ENCODE results near the gene TRMT2B. TPM values are rescaled to one million over a fixed set of nuclear protein-coding genes. Genes with fewer than 3 reads are reported as not detected.
"Not testable (repeated sequence)": the region's sequence is repeated elsewhere in the genome, so short reads cannot be mapped to it uniquely, and the experiment has no call there.

Gene TRMT2B
- total and polyA plus RNA-seq, 2 donors from 2014 or later = 8.6 to 24.8 TPM

GRCh38 chrX:101025126-101025525 lies 26.8 kb downstream of the TRMT2B start:
- FAIRE-seq (no peak), DNase-seq (no peak)
- Histone ChIP-seq H3K9ac (ENCODE audit: low read length in 3 of 3) (no peak overlapping the region), H3K9me3 (ENCODE audit: control insufficient read depth in 2 of 3, insufficient read depth in 1 of 3, low read length in 3 of 3) (no peaks in the 10 kb centered on the region), H3K27me3 (ENCODE audit: control insufficient read depth, insufficient read depth, low read length) (no peaks in the 10 kb centered on the region), H3K27ac (ENCODE audit: low read depth in 2 of 2, low read length in 2 of 2) (no peak overlapping the region), H3K36me3 (ENCODE audit: control insufficient read depth in 2 of 3, insufficient read depth in 3 of 3, low read length in 3 of 3) (peaks cover 2 to 7% (median 6%) of the 10 kb centered on the region in 3 donors), H3K4me3 (ENCODE audit: low read length in 3 of 3) (no peak overlapping the region), H3K4me1 (ENCODE audit: control insufficient read depth in 2 of 3, insufficient read depth in 2 of 3, low read depth in 1 of 3, low read length in 3 of 3) (no peaks in the 10 kb centered on the region)
- intact Hi-C loops (cut with DNase I) = no loop called here
- TF ChIP-seq CTCF (IDR thresholded peaks at IDR 0.05; ENCODE audit: borderline replicate concordance, extremely low read depth, insufficient read depth) = no peak

- Histone ChIP-seq H3K4me1 (ENCODE audit: control insufficient read depth in 2 of 3, insufficient read depth in 2 of 3, low read depth in 1 of 3, low read length in 3 of 3) (no peaks in the 10 kb centered on the region), H3K27me3 (ENCODE audit: control insufficient read depth, insufficient read depth, low read length) (no peaks in the 10 kb centered on the region), H3K27ac (ENCODE audit: low read depth in 2 of 2, low read length in 2 of 2) (no peak overlapping the region), H3K9ac (ENCODE audit: low read length in 3 of 3) (no peak overlapping the region), H3K36me3 (ENCODE audit: control insufficient read depth in 2 of 3, insufficient read depth in 3 of 3, low read length in 3 of 3) (peaks cover 0 to 7% (median 6%) of the 10 kb centered on the region in 3 donors), H3K4me3 (ENCODE audit: low read length in 3 of 3) (no peak overlapping the region), H3K9me3 (ENCODE audit: control insufficient read depth in 2 of 3, insufficient read depth in 1 of 3, low read length in 3 of 3) (no peaks in the 10 kb centered on the region)
- FAIRE-seq = no peak
- DNase-seq = no peak
- intact Hi-C loops (cut with DNase I) = no loop called here
- TF ChIP-seq CTCF (IDR thresholded peaks at IDR 0.05; ENCODE audit: borderline replicate concordance, extremely low read depth, insufficient read depth) = no peak
These were observed 29.9 kb downstream of the TRMT2B start for GRCh38 chrX:101022020-101022419.

GRCh38 chrX:101012031-101012430 lies 39.9 kb downstream of the TRMT2B start:
- DNase-seq; H3K27ac ChIP-seq (ENCODE audit: low read depth in 2 of 2, low read length in 2 of 2); H3K4me1 ChIP-seq (ENCODE audit: control insufficient read depth in 2 of 3, insufficient read depth in 2 of 3, low read depth in 1 of 3, low read length in 3 of 3); intact Hi-C loops (cut with DNase I); H3K36me3 ChIP-seq (ENCODE audit: control insufficient read depth in 2 of 3, insufficient read depth in 3 of 3, low read length in 3 of 3); H3K9ac ChIP-seq (ENCODE audit: low read length in 3 of 3); H3K9me3 ChIP-seq (ENCODE audit: control insufficient read depth in 2 of 3, insufficient read depth in 1 of 3, low read length in 3 of 3); H3K27me3 ChIP-seq (ENCODE audit: control insufficient read depth, insufficient read depth, low read length); FAIRE-seq; H3K4me3 ChIP-seq (ENCODE audit: low read length in 3 of 3): not testable (repeated sequence)

GRCh38 chrX:101009090-101009489 lies 42.8 kb downstream of the TRMT2B start:
- no peak overlapping the region for H3K27ac ChIP-seq (ENCODE audit: low read depth in 2 of 2, low read length in 2 of 2)
- no peaks in the 10 kb centered on the region for H3K4me1 ChIP-seq (ENCODE audit: control insufficient read depth in 2 of 3, insufficient read depth in 2 of 3, low read depth in 1 of 3, low read length in 3 of 3)
- TF ChIP-seq CTCF (IDR thresholded peaks at IDR 0.05; ENCODE audit: borderline replicate concordance, extremely low read depth, insufficient read depth) = no peak
- H3K9me3 ChIP-seq (ENCODE audit: control insufficient read depth in 2 of 3, insufficient read depth in 1 of 3, low read length in 3 of 3) = no peaks in the 10 kb centered on the region
- H3K4me3 ChIP-seq (ENCODE audit: low read length in 3 of 3) = no peak overlapping the region
- no peak overlapping the region for H3K9ac ChIP-seq (ENCODE audit: low read length in 3 of 3)
- no peaks in the 10 kb centered on the region for H3K27me3 ChIP-seq (ENCODE audit: control insufficient read depth, insufficient read depth, low read length)
- DNase-seq = no peak
- H3K36me3 ChIP-seq (ENCODE audit: control insufficient read depth in 2 of 3, insufficient read depth in 3 of 3, low read length in 3 of 3) = peaks cover 0 to 5% (median 0%) of the 10 kb centered on the region in 3 donors
- no peak for FAIRE-seq
- intact Hi-C loops (cut with DNase I) = no loop called here
